ENCODE results near the gene HOXC9.

DNA sequence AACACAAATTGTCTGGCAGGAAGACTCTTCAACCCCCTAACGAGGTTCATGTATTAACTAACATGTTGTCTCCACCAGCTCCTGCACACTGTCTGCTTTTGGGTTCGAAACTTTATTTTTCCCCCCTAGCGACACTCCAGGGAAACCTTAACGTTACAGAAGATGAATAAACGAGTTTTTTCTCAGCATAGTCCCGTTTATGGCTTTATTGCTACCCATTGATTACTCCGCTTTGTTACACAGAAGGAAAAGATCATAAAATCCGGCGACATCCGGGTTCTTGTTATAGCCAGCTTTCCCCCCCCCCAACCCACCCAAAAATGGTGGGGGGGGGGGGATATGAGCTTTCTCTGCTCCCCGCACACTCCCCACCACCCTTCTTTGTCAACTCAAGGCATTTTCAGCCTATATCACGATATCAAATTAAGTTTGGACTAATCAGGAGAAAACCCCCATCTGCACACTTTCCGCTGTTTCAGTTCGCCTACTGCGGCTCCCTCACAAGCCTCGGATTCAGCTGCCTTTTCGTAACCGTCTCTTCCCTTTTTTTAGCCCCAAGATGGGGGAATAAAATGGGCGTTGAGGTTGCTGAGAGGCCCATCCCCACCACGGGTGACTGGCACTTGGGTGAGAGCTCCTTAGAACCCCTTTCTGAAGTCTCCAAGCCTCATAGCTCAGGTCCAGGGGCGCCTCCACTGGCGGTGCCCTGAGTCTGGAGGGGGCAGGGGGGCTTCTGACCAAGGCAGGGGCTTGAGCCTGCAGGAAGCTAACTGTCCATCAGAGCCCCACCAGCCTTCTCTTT is 26.9 kb downstream of the HOXC9 start:
- TF ChIP-seq, protein P1, sequence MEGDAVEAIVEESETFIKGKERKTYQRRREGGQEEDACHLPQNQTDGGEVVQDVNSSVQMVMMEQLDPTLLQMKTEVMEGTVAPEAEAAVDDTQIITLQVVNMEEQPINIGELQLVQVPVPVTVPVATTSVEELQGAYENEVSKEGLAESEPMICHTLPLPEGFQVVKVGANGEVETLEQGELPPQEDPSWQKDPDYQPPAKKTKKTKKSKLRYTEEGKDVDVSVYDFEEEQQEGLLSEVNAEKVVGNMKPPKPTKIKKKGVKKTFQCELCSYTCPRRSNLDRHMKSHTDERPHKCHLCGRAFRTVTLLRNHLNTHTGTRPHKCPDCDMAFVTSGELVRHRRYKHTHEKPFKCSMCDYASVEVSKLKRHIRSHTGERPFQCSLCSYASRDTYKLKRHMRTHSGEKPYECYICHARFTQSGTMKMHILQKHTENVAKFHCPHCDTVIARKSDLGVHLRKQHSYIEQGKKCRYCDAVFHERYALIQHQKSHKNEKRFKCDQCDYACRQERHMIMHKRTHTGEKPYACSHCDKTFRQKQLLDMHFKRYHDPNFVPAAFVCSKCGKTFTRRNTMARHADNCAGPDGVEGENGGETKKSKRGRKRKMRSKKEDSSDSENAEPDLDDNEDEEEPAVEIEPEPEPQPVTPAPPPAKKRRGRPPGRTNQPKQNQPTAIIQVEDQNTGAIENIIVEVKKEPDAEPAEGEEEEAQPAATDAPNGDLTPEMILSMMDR (IDR thresholded peaks at IDR 0.05) = no peak
- no peak for TF ChIP-seq POLR2A (IDR thresholded peaks at IDR 0.05)
